CD4-positive, alpha-beta T cell (primary cell): ENCODE results near the gene LURAP1L. TPM values are rescaled to one million over a fixed set of nuclear protein-coding genes. Genes with fewer than 3 reads are reported as not detected.

ENCODE experiments used
- ATAC-seq: fragments of 200-7000 bp; cut with Tn5 transposase; one replicate; pipeline ENCODE4 v1.10.0; 2022; ENCODE audit warnings: mild to moderate bottlenecking; ENCODE audit not compliant: poor library complexity
- CTCF ChIA-PET: fragments of 350-600 bp; sonication (Branson Sonifier 250); formaldehyde crosslinking; loops from one replicate; lab custom pipeline; 2021; ENCODE audit warnings: antibody characterized with exemption, inconsistent platforms; lab: Charles Lee
- POLR2A ChIA-PET: fragments of 350-600 bp; sonication (Branson Sonifier 250); formaldehyde crosslinking; loops from one replicate; lab custom pipeline; 2021; ENCODE audit warnings: antibody characterized with exemption, inconsistent platforms; lab: Charles Lee
- DNase-seq, 14 experiments: peaks; one replicate each; pipeline ENCODE4 v3.0.0-alpha.2; 2013 to 2020; ENCODE audit warnings: mixed read lengths in 2 of 14
- H3K27ac ChIP-seq, 2 donors: one replicate each; pipeline versions ENCODE4 v1.5.1 to v1.7.0; 2013; ENCODE audit warnings: low read length in 2 of 2, low read depth in 1 of 2, mild to moderate bottlenecking in 1 of 2
- H3K27me3 ChIP-seq, 2 experiments: 1 replicate in 1 of 2; 2 replicates in 1 of 2; pipeline versions ENCODE4 v1.6.1 to v1.7.0; 2013; ENCODE audit warnings: low read length in 2 of 2, control low read depth in 1 of 2, mild to moderate bottlenecking in 1 of 2, moderate library complexity in 1 of 2; ENCODE audit not compliant: insufficient read depth in 2 of 2, control insufficient read depth in 1 of 2
- H3K36me3 ChIP-seq: one replicate; pipeline ENCODE4 v1.6.1; 2013; ENCODE audit warnings: low read length, control low read depth; ENCODE audit not compliant: insufficient read depth
- H3K4me1 ChIP-seq: one replicate; pipeline ENCODE4 v1.6.1; 2013; ENCODE audit warnings: low read length, control low read depth; ENCODE audit not compliant: insufficient read depth
- H3K4me3 ChIP-seq: one replicate; pipeline ENCODE4 v1.5.1; 2013; ENCODE audit warnings: mild to moderate bottlenecking, low read length, moderate library complexity
- H3K9me3 ChIP-seq, 2 experiments: 1 replicate in 1 of 2; 2 replicates in 1 of 2; pipeline versions ENCODE4 v1.6.1 to v1.7.0; 2013; ENCODE audit warnings: low read length in 2 of 2, mild to moderate bottlenecking in 2 of 2, control low read depth in 1 of 2, moderate library complexity in 1 of 2; ENCODE audit not compliant: control insufficient read depth in 1 of 2, insufficient read depth in 1 of 2
- H3K27ac Mint-ChIP-seq: one replicate; pipeline ENCODE4 v1.8.0; 2020; ENCODE audit warnings: mixed read lengths
- H3K27me3 Mint-ChIP-seq: one replicate; pipeline ENCODE4 v1.8.0; 2021; ENCODE audit warnings: mixed read lengths
- H3K36me3 Mint-ChIP-seq: one replicate; pipeline ENCODE4 v1.8.0; 2021; ENCODE audit warnings: low read depth, mixed read lengths
- H3K4me1 Mint-ChIP-seq: one replicate; pipeline ENCODE4 v1.8.0; 2021; ENCODE audit warnings: low read depth, mixed read lengths
- H3K4me3 Mint-ChIP-seq: one replicate; pipeline ENCODE4 v1.8.0; 2020; ENCODE audit warnings: mild to moderate bottlenecking, mixed read lengths
- H3K9me3 Mint-ChIP-seq: one replicate; pipeline ENCODE4 v1.8.0; 2020; ENCODE audit warnings: mixed read lengths
- intact Hi-C, 2 experiments: fragments of 100-400 bp; cut with DNase I in 1 of 2; cut with micrococcal nuclease in 1 of 2; formaldehyde crosslinking; loops; one replicate each; pipeline versions ENCODE4 v1.15.1 to v1.9.0; 2023 to 2025; cut with DNase I, micrococcal nuclease
- total RNA-seq, 174 experiments: library from RNA in 2 of 174; stranded (reverse) in 2 of 174; gene quantifications; one replicate each; pipeline ENCODE4 v1.2.3 and lab custom pipeline; 2021 to 2026
- TF ChIP-seq, protein P1 (sequence below): fragments of 200-600 bp; IDR thresholded peaks from one replicate; pipeline ENCODE4 v1.8.0; 2022; ENCODE audit warnings: antibody characterized with exemption, mild to moderate bottlenecking

LURAP1L gene
- total RNA-seq, 2 experiments from 2014 or later: not detected

DNA sequence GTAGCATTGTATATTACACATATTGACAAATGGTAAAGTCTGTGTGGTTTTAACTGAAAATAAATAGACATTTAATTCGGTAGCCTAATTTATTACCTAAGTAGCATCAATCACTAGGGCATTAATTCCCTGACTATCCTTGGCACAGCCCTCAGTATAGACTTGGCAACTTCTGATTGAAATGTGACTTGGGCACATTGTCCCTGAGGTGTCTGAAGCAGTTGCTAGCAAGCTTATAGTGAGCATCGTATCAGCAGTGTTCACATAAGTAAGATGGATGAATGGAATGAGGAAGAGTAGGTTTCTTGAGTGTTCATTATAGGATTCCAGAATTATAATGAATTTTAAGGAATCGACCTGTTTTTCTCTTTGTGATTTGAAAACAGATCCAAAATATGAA lies 16.1 kb downstream of the LURAP1L start:
- no peaks in the 10 kb centered on the region for H3K27me3 ChIP-seq
- no peak overlapping the region for H3K27ac Mint-ChIP-seq
- intact Hi-C loops: no loop called here
- H3K4me3 Mint-ChIP-seq: no peak overlapping the region
- H3K27ac ChIP-seq: no peak overlapping the region
- H3K4me1 ChIP-seq: no peaks in the 10 kb centered on the region
- TF ChIP-seq, protein P1, sequence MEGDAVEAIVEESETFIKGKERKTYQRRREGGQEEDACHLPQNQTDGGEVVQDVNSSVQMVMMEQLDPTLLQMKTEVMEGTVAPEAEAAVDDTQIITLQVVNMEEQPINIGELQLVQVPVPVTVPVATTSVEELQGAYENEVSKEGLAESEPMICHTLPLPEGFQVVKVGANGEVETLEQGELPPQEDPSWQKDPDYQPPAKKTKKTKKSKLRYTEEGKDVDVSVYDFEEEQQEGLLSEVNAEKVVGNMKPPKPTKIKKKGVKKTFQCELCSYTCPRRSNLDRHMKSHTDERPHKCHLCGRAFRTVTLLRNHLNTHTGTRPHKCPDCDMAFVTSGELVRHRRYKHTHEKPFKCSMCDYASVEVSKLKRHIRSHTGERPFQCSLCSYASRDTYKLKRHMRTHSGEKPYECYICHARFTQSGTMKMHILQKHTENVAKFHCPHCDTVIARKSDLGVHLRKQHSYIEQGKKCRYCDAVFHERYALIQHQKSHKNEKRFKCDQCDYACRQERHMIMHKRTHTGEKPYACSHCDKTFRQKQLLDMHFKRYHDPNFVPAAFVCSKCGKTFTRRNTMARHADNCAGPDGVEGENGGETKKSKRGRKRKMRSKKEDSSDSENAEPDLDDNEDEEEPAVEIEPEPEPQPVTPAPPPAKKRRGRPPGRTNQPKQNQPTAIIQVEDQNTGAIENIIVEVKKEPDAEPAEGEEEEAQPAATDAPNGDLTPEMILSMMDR: no peak
- ATAC-seq (no peak), DNase-seq (no peak)
- ChIA-PET POLR2A (no interaction called here), CTCF (no interaction called here)
- H3K9me3 ChIP-seq: no peaks in the 10 kb centered on the region
- H3K36me3 ChIP-seq: no peaks in the 10 kb centered on the region
- H3K9me3 Mint-ChIP-seq: peaks cover 5% of the 10 kb centered on the region
- H3K36me3 Mint-ChIP-seq: no peaks in the 10 kb centered on the region
- no peaks in the 10 kb centered on the region for H3K4me1 Mint-ChIP-seq
- H3K27me3 Mint-ChIP-seq: no peaks in the 10 kb centered on the region
- no peak overlapping the region for H3K4me3 ChIP-seq

DNA sequence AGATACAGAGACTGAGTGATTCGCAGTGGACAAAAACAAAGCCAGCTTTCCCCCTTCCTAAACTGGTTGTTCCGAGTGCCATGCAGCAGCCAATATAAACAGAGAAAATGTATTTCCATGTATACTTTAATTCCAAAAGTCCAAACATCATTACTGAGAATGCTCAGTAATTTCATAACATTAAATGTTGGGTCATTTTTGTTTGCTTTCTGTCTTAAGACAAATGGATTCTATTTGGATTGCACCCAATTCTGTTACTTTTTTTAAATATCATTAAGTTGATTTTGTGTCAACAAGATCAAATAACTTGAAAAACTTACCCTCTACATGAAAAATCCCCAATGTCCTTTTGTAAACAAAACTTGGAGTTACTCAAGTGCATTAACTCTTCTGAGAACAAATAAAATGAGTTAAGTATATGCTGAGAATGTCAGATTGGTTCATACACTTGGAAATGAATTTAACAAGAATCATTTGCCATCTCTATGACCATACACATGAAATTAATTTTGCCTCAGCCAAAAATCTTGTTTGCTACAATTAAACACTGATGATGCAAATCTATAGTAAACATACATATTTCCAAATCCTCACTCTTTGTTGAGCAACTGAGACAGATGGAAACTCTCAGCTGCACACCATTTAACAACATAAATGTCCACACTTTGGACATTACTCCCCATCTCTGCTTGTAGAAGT lies 19.4 kb downstream of the LURAP1L start:
- no peak overlapping the region for H3K4me3 Mint-ChIP-seq
- CTCF ChIA-PET: no interaction called here

DNA sequence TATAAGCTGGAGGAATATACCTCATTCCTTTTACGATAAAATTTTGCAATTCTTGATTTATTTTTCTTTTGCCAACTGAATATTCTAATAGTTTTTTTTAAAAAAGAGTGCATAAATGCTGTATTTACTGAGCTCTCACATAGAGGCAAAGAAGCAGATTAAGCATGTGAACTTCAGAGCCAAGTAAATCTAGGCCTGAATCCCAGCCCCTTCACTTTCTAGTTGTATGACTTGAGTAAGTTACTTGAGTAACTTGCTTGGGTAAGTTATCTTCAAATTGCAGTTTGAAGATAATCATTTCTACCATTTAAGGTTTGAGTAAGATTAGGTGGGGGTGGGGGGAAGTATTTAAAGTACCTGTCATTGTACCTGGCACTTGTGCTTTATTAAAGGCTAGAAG lies 21.8 kb downstream of the LURAP1L start:
- intact Hi-C loops: no loop called here
- no peaks in the 10 kb centered on the region for H3K36me3 Mint-ChIP-seq
- H3K9me3 Mint-ChIP-seq: peaks cover 2% of the 10 kb centered on the region
- Histone ChIP-seq H3K9me3 (no peaks in the 10 kb centered on the region), H3K27me3 (no peaks in the 10 kb centered on the region), H3K4me3 (no peak overlapping the region), H3K36me3 (no peaks in the 10 kb centered on the region), H3K27ac (no peak overlapping the region), H3K4me1 (no peaks in the 10 kb centered on the region)
- no peaks in the 10 kb centered on the region for H3K4me1 Mint-ChIP-seq
- H3K4me3 Mint-ChIP-seq: no peak overlapping the region
- ChIA-PET CTCF (no interaction called here), POLR2A (no interaction called here)
- ATAC-seq (no peak), DNase-seq (no peak)
- TF ChIP-seq, protein P1: no peak
- H3K27me3 Mint-ChIP-seq: no peaks in the 10 kb centered on the region
- H3K27ac Mint-ChIP-seq: no peak overlapping the region

More for the DNA sequence above, 19.4 kb downstream of the LURAP1L start:
- no peaks in the 10 kb centered on the region for H3K27me3 Mint-ChIP-seq
- Histone ChIP-seq H3K27ac (no peak overlapping the region), H3K36me3 (no peaks in the 10 kb centered on the region), H3K27me3 (no peaks in the 10 kb centered on the region), H3K9me3 (no peaks in the 10 kb centered on the region), H3K4me1 (no peaks in the 10 kb centered on the region), H3K4me3 (no peak overlapping the region)
- no peaks in the 10 kb centered on the region for H3K4me1 Mint-ChIP-seq
- ATAC-seq (no peak), DNase-seq (no peak)
- H3K27ac Mint-ChIP-seq: no peak overlapping the region
- no peaks in the 10 kb centered on the region for H3K36me3 Mint-ChIP-seq
- intact Hi-C loops: no loop called here
- TF ChIP-seq, protein P1: no peak
- POLR2A ChIA-PET: no interaction called here
- peaks cover 3% of the 10 kb centered on the region for H3K9me3 Mint-ChIP-seq
